ENCODE results near the gene CSF1R.

CSF1R gene

DNA sequence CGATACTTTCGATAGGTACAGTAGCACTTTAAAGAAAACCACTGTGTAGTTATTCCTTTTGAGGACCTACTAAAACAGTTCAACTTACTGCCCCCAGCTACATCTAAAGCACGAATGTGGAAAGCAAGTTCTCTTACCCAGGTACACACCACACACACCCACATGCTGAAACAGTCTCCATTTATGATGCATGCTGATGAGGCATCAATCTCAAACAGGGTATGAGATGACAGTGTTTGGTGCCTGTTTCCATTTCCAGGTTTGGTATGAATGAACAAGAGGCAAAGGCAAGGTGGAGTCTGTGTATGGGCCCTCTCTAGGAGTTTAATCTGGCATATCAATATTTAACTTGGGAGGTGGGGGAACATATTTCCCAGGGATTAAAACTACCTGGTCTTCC, 71.9 kb downstream of the CSF1R start:
- H3K4me3 ChIP-seq (ENCODE audit: low read depth in 1 of 2, low read length in 2 of 2) = no peak overlapping the region
- H3K27ac ChIP-seq (ENCODE audit: low read length) = no peak overlapping the region
- peaks cover 68 to 83% of the 10 kb centered on the region in 2 donors for H3K36me3 ChIP-seq (ENCODE audit: control insufficient read depth in 1 of 2, insufficient read depth in 2 of 2, low read length in 2 of 2)
- H3K9me3 ChIP-seq (ENCODE audit: control insufficient read depth in 1 of 2, low read length in 2 of 2) = peaks cover 0 to 8% of the 10 kb centered on the region in 2 donors
- no peaks in the 10 kb centered on the region for H3K4me1 ChIP-seq (ENCODE audit: control insufficient read depth in 1 of 2, insufficient read depth in 2 of 2, low read length in 2 of 2)
- H3K27me3 ChIP-seq (ENCODE audit: low read depth, low read length) = no peaks in the 10 kb centered on the region

DNA sequence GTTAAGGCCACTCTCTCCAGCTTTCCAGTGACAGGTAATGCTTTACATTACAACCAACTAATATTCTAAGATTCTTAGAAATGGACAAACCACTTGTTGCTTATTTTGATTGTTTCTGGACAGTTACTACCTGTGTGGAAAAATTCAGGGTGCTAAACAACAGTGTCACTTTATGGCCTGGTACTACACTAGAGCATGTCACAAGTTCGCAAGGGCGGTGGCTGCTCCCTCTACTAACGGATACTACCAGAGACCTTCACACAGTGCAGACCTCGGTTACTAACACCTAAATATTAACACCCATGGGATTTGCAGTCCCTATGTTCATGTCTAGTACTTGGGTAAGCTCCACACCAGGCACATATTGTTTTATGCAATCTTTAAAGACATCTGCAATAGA, 72.4 kb downstream of the CSF1R start:
- no peaks in the 10 kb centered on the region for H3K4me1 ChIP-seq (ENCODE audit: control insufficient read depth in 1 of 2, insufficient read depth in 2 of 2, low read length in 2 of 2)
- H3K27me3 ChIP-seq (ENCODE audit: low read depth, low read length) = no peaks in the 10 kb centered on the region
- H3K36me3 ChIP-seq (ENCODE audit: control insufficient read depth in 1 of 2, insufficient read depth in 2 of 2, low read length in 2 of 2) = peaks cover 68 to 81% of the 10 kb centered on the region in 2 donors
- no peak overlapping the region for H3K27ac ChIP-seq (ENCODE audit: low read length)
- peaks cover 0 to 8% of the 10 kb centered on the region in 2 donors for H3K9me3 ChIP-seq (ENCODE audit: control insufficient read depth in 1 of 2, low read length in 2 of 2)
- no peak overlapping the region for H3K4me3 ChIP-seq (ENCODE audit: low read depth in 1 of 2, low read length in 2 of 2)

DNA sequence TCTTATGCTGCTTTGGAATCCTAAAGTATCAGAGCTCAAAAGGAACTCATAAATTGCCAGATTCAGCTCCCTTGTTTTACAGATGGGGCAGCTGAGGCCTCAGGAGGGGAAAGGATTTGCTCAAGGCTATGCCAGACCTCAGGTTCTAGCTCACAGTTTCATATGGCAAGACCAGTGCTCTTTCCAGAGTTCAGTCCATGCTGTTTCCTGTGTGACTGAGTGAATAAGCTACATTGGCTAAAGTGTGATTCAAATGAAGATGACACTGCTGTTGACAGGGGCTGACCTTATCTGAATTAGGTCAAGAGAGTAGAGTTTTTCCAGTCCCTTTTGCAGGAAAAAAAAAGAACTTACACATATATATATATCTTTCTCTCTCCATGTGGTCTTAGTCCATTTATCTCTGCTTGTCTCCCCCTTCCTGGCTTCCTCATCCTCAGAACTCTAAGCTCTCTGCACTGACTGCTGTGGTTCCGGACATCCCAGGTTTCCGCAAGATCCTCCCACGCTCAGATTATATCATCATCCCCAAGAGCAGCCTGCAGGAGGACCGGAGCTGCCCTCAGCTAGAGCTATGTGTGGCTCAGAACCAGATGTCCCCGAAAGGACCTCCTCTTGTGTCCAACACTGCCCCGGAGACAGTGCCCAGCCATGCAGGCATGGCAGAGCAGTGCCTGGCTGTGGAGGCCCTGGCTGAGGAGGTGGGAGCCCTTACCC, 76.5 kb downstream of the CSF1R start:
- peaks cover 78 to 86% of the 10 kb centered on the region in 2 donors for H3K36me3 ChIP-seq (ENCODE audit: control insufficient read depth in 1 of 2, insufficient read depth in 2 of 2, low read length in 2 of 2)
- no peaks in the 10 kb centered on the region for H3K27me3 ChIP-seq (ENCODE audit: low read depth, low read length)
- H3K9me3 ChIP-seq (ENCODE audit: control insufficient read depth in 1 of 2, low read length in 2 of 2) = peaks cover 0 to under 1% of the 10 kb centered on the region in 2 donors
- no peak overlapping the region for H3K27ac ChIP-seq (ENCODE audit: low read length)
- H3K4me1 ChIP-seq (ENCODE audit: control insufficient read depth in 1 of 2, insufficient read depth in 2 of 2, low read length in 2 of 2) = no peaks in the 10 kb centered on the region
- H3K4me3 ChIP-seq (ENCODE audit: low read depth in 1 of 2, low read length in 2 of 2) = no peak overlapping the region

DNA sequence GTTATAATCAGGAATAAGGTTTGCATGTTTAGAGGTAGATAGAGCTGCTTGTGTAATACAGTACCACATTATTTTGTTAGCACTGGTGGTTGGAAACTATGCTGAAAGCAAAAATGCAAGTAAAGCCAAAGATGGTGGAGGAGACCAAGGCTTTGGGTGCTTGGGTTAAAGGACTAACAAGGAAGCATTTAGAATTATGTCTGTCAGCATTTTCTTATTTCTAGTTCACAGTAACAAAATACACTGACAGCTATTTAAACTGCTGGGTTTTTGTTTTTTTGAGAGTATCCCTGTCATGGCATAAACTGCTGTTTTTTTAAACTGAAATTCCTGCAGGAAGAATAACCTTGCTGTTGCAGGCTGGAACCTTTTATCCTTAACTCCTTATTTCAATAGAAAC, 79.3 kb downstream of the CSF1R start:
- peaks cover 0 to 13% of the 10 kb centered on the region in 2 donors for H3K4me1 ChIP-seq (ENCODE audit: control insufficient read depth in 1 of 2, insufficient read depth in 2 of 2, low read length in 2 of 2)
- H3K4me3 ChIP-seq (ENCODE audit: low read depth in 1 of 2, low read length in 2 of 2) = no peak overlapping the region
- no peak overlapping the region for H3K27ac ChIP-seq (ENCODE audit: low read length)
- H3K27me3 ChIP-seq (ENCODE audit: low read depth, low read length) = no peaks in the 10 kb centered on the region
- H3K36me3 ChIP-seq (ENCODE audit: control insufficient read depth in 1 of 2, insufficient read depth in 2 of 2, low read length in 2 of 2) = peaks cover 54 to 64% of the 10 kb centered on the region in 2 donors
- H3K9me3 ChIP-seq (ENCODE audit: control insufficient read depth in 1 of 2, low read length in 2 of 2) = no peaks in the 10 kb centered on the region

DNA sequence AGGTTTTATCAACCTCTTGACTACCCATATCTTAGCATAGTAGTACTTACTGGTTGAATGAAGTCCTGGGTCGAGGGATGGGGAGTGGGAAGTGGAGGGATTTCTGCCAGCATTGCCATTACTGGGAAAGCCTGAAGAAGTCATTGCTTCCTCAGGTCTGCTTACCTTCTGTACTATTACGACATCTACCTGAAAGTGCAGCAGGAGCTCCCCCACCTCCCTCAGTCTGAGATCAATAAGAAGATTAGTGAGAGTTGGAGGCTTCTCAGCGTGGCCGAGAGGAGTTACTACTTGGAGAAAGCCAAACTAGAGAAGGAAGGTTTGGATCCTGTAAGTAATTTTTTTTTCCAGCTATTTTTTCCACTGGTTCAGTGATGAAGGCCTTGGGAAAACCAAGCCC, 80.0 kb downstream of the CSF1R start:
- H3K27ac ChIP-seq (ENCODE audit: low read length) = no peak overlapping the region
- no peaks in the 10 kb centered on the region for H3K27me3 ChIP-seq (ENCODE audit: low read depth, low read length)
- no peaks in the 10 kb centered on the region for H3K9me3 ChIP-seq (ENCODE audit: control insufficient read depth in 1 of 2, low read length in 2 of 2)
- peaks cover 0 to 19% of the 10 kb centered on the region in 2 donors for H3K4me1 ChIP-seq (ENCODE audit: control insufficient read depth in 1 of 2, insufficient read depth in 2 of 2, low read length in 2 of 2)
- peaks cover 51 to 56% of the 10 kb centered on the region in 2 donors for H3K36me3 ChIP-seq (ENCODE audit: control insufficient read depth in 1 of 2, insufficient read depth in 2 of 2, low read length in 2 of 2)
- H3K4me3 ChIP-seq (ENCODE audit: low read depth in 1 of 2, low read length in 2 of 2) = no peak overlapping the region
